Measurements from ENCODE around the gene IPCEF1.

- TF ChIP-seq CTCF (IDR thresholded peaks at IDR 0.05), result no peak
- no peak for TF ChIP-seq POLR2A (IDR thresholded peaks at IDR 0.05)
Measured at GRCh38 chr6:154371281-154371680, 14.7 kb upstream of the IPCEF1 start.
